Lower leg skin (tissue), 4 donors: ENCODE data around the gene AKT3. TPM values are rescaled to one million over a fixed set of nuclear protein-coding genes. Genes with fewer than 3 reads are reported as not detected.
"Not testable (repeated sequence)": the region's sequence is repeated elsewhere in the genome, so short reads cannot be mapped to it uniquely, and the experiment has no call there.

Experiments
- DNase-seq, 2 donors: peaks; one replicate each; pipeline ENCODE4 v3.0.0-alpha.2; 2019; ENCODE audit warnings: low spot score in 2 of 2
- H3K4me3 ChIP-seq: fragments of 200-600 bp; sonication (generic); 2 replicates; pipeline ENCODE4 v1.5.1; 2017; ENCODE audit warnings: mild to moderate bottlenecking, low read depth; ENCODE audit not compliant: poor library complexity, severe bottlenecking
- POLR2A ChIP-seq, 2 donors: fragments of 450-650 bp; IDR thresholded peaks; one replicate each; pipeline ENCODE4 v1.6.1; 2016 to 2017; ENCODE audit warnings: antibody characterized with exemption in 2 of 2, mild to moderate bottlenecking in 1 of 2, moderate library complexity in 1 of 2
- WGBS, 2 donors: methylation state at CpG; one replicate each; pipeline ENCODE4 v1.1.5; 2018; 5-methylcytosine and 5-hydroxymethylcytosine counted together
- intact Hi-C: fragments of 100-400 bp; cut with DNase I; formaldehyde crosslinking; loops from one replicate; pipeline ENCODE4 v1.15.0; 2023; ENCODE audit warnings: low total_unique reads
- total RNA-seq, 4 donors: library from RNA; depleted of rRNA; stranded (reverse); fragments of >200 nt; gene quantifications; one replicate each; pipeline ENCODE4 v1.1.0, GENCODE V29; 2016
- TF ChIP-seq, protein P1 (sequence below), 3 donors: fragments of 450-650 bp; IDR thresholded peaks; one replicate each; pipeline ENCODE4 v1.5.1; 2016; ENCODE audit warnings: antibody characterized with exemption in 3 of 3, mild to moderate bottlenecking in 3 of 3, moderate library complexity in 2 of 3

Gene AKT3
- total RNA-seq, 4 donors from 2014 or later, result 7.8 to 16.3 (median 10.4) TPM

DNA sequence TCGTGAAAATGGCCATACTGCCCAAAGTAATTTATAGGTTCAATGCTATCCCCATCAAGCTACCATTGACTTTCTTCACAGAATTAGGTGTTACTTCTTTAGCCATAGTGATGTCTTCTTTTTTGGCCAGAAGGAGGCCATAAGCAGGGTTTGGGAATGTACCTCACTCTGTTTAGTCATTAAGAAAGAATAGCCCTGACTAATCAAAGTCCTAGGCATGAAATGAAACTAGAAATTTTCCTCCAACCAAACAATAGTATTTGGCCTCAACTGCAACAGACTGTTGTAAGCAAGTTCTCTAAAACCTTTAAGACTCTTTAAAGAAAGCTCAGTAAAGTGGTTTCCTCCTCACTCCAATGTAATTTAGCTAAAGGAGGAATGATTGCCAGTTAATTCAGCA lies 163.9 kb downstream of the AKT3 start:
- H3K4me3 ChIP-seq, result no peak overlapping the region
- no peak for TF ChIP-seq POLR2A (IDR thresholded peaks at IDR 0.05)
- TF ChIP-seq, protein P1, sequence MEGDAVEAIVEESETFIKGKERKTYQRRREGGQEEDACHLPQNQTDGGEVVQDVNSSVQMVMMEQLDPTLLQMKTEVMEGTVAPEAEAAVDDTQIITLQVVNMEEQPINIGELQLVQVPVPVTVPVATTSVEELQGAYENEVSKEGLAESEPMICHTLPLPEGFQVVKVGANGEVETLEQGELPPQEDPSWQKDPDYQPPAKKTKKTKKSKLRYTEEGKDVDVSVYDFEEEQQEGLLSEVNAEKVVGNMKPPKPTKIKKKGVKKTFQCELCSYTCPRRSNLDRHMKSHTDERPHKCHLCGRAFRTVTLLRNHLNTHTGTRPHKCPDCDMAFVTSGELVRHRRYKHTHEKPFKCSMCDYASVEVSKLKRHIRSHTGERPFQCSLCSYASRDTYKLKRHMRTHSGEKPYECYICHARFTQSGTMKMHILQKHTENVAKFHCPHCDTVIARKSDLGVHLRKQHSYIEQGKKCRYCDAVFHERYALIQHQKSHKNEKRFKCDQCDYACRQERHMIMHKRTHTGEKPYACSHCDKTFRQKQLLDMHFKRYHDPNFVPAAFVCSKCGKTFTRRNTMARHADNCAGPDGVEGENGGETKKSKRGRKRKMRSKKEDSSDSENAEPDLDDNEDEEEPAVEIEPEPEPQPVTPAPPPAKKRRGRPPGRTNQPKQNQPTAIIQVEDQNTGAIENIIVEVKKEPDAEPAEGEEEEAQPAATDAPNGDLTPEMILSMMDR (IDR thresholded peaks at IDR 0.05), result no peak
- 81 to 91% methylated on average over 1 of the region's 1 CpG for WGBS, 2 donors
- intact Hi-C loops, result no loop called here
- no peak for DNase-seq

GRCh38 chr1:243680860-243681259 lies 169.2 kb downstream of the AKT3 start:
- no peak overlapping the region for H3K4me3 ChIP-seq
- TF ChIP-seq, protein P1 (IDR thresholded peaks at IDR 0.05), result no peak
- intact Hi-C loops, result no loop called here
- no peak for DNase-seq

DNA sequence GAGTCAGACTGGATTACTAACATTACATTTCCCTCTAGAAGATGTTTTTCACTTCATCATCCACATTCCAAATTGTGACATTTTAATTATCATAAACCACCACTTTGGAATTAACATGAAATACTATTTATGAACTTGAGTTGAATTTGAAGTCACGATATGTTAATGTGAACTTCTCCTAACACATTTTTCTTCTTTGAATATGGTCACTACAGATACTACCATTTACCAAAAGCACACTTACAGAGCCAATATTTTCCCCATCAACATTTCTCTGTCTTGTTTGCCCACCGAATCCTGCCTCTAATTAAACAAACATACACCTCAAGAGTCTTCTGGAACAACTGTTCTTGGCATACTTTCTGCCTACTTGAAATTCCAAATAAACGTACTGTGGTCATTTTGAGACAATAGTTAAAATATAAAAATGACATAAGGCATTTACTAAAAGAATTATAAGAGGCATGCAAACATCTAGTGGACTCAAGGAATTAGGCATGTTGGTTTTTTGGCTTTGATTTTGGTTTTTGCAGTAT lies 177.4 kb downstream of the AKT3 start:
- DNase-seq, result no peak
- 79 to 81% methylated on average over 3 of the region's 3 CpGs for WGBS, 2 donors
- TF ChIP-seq, protein P1 (IDR thresholded peaks at IDR 0.05), result no peak
- TF ChIP-seq POLR2A (IDR thresholded peaks at IDR 0.05), result no peak
- no peak overlapping the region for H3K4me3 ChIP-seq
- intact Hi-C loops, result no loop called here

- WGBS, 2 donors, result 81 to 90% methylated on average over 2 of the region's 2 CpGs
- H3K4me3 ChIP-seq, result no peak overlapping the region
- intact Hi-C loops, result no loop called here
- TF ChIP-seq, protein P1 (IDR thresholded peaks at IDR 0.05), result no peak
- TF ChIP-seq POLR2A (IDR thresholded peaks at IDR 0.05), result no peak
- no peak for DNase-seq
Observed at GRCh38 chr1:243667591-243667990, 182.5 kb downstream of the AKT3 start.

- TF ChIP-seq, protein P1 (IDR thresholded peaks at IDR 0.05), result no peak
- TF ChIP-seq POLR2A (IDR thresholded peaks at IDR 0.05), result no peak
- 86 to 94% methylated on average over 5 of the region's 5 CpGs for WGBS, 2 donors
- H3K4me3 ChIP-seq, result no peak overlapping the region
- no peak for DNase-seq
- intact Hi-C loops, result no loop called here
Observed at GRCh38 chr1:243667133-243667532, 182.9 kb downstream of the AKT3 start.

DNA sequence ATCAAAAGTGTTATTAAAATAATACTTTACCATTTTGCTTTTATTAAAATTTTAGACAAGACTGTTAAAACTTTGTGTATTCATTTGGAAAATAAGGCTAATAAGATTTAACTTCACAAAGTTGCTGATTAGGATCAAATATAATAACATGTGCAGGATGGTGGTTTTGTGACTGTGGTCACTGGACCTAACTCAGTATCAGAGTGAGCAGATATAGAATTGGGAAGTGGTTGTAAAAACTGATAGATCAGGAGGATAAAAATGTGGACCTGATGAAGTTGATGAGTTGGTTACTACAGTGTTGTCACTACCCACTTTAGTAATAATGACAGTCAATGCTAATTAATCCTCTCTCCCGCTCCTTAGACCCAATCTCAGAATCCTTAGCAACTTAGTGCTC lies 186.4 kb downstream of the AKT3 start:
- no peak for TF ChIP-seq POLR2A (IDR thresholded peaks at IDR 0.05)
- TF ChIP-seq, protein P1 (IDR thresholded peaks at IDR 0.05), result no peak
- DNase-seq, result no peak
- intact Hi-C loops, result no loop called here
- no peak overlapping the region for H3K4me3 ChIP-seq
- 97% methylated on average over 1 of the region's 1 CpG for WGBS, 2 donors

GRCh38 chr1:243662169-243662568 lies 187.9 kb downstream of the AKT3 start:
- H3K4me3 ChIP-seq, intact Hi-C loops, DNase-seq: not testable (repeated sequence)
- WGBS, 2 donors, result 83 to 100% methylated on average over 1 of the region's 1 CpG
